Panc1 (cell line): ENCODE results near the gene LHX3. TPM values are rescaled to one million over a fixed set of nuclear protein-coding genes. Genes with fewer than 3 reads are reported as not detected.
A peak's percentile ranks its signal among the peaks of the same experiment; 100 is the strongest.

Experiments
- ATAC-seq: fragments of 200-7000 bp; cut with Tn5 transposase; 2 replicates; pipeline ENCODE4 v1.9.1; 2020; ENCODE audit warnings: mild to moderate bottlenecking, moderate library complexity
- BruUV-seq: library from RNA; stranded (reverse); fragments of 400-500 nt; replicated peaks from 2 replicates; lab custom pipeline; 2021; lab: Mats Ljungman, UMichigan
- CTCF ChIA-PET: fragments of 300-600 bp; sonication (Branson Sonifier 250); formaldehyde crosslinking; loops from one replicate; lab custom pipeline; 2022; ENCODE audit warnings: antibody characterized with exemption; lab: Charles Lee
- POLR2A ChIA-PET: fragments of 300-600 bp; sonication (Branson Sonifier 250); formaldehyde crosslinking; loops from one replicate; lab custom pipeline; 2022; ENCODE audit warnings: antibody characterized with exemption; lab: Charles Lee
- DNase-seq: peaks from one replicate; pipeline ENCODE4 v3.0.0-alpha.2; 2010; ENCODE audit warnings: low read depth, low spot score
- H3K27ac ChIP-seq: 2 replicates; pipeline ENCODE4 v1.5.1; 2011; ENCODE audit warnings: mild to moderate bottlenecking, low read length, inconsistent platforms
- H3K27me3 ChIP-seq: fragments of 200-500 bp; sonication (Bioruptor generic); 2 replicates; pipeline ENCODE4 v1.6.0; 2014; ENCODE audit warnings: low read length, inconsistent platforms; ENCODE audit not compliant: control insufficient read depth, insufficient read depth
- H3K36me3 ChIP-seq: fragments of 200-500 bp; sonication (Bioruptor generic); 2 replicates; pipeline ENCODE4 v1.5.1; 2014; ENCODE audit warnings: inconsistent platforms, mild to moderate bottlenecking, low read length, moderate library complexity; ENCODE audit not compliant: control insufficient read depth, insufficient read depth
- H3K4me1 ChIP-seq: 2 replicates; pipeline ENCODE4 v1.5.1; 2011; ENCODE audit warnings: inconsistent platforms, mild to moderate bottlenecking, low read length, moderate library complexity; ENCODE audit not compliant: control insufficient read depth, insufficient read depth
- H3K4me3 ChIP-seq, 2 experiments: 2 replicates each; pipeline ENCODE4 v1.5.1; 2011 to 2012; ENCODE audit warnings: low read depth in 2 of 2, low read length in 2 of 2, mild to moderate bottlenecking in 2 of 2, inconsistent platforms in 1 of 2, moderate library complexity in 1 of 2
- H3K9me3 ChIP-seq: fragments of 200-500 bp; sonication (Bioruptor generic); 2 replicates; pipeline ENCODE4 v1.5.1; 2014; ENCODE audit warnings: low read depth, mild to moderate bottlenecking, inconsistent platforms, low read length, moderate library complexity; ENCODE audit not compliant: control insufficient read depth, insufficient read depth
- POLR2AphosphoS5 ChIP-seq: IDR thresholded peaks from 2 replicates; pipeline ENCODE4 v1.6.1; 2012; ENCODE audit warnings: mild to moderate bottlenecking, low read depth, low read length, moderate library complexity
- SIN3A ChIP-seq: IDR thresholded peaks from 2 replicates; pipeline ENCODE4 v1.6.1; 2012; ENCODE audit warnings: low read depth, mild to moderate bottlenecking, low read length, moderate library complexity, borderline replicate concordance; ENCODE audit not compliant: insufficient read depth
- TCF7L2 ChIP-seq: IDR thresholded peaks from 2 replicates; pipeline ENCODE4 v1.6.1; 2011; ENCODE audit warnings: mild to moderate bottlenecking, low read depth, low read length, inconsistent platforms
- in situ Hi-C: cut with HindIII; loops from 2 replicates; pipeline ENCODE4 v1.10.0; 2016; ENCODE audit warnings: low sequenced_read_pairs, low pct_unique_long_range_greater_than_20kb
- intact Hi-C: fragments of 100-400 bp; cut with micrococcal nuclease; formaldehyde crosslinking; loops from one replicate; pipeline ENCODE4 v1.10.0; 2022; ENCODE audit not compliant: unreplicated experiment
- total RNA-seq: library from RNA; stranded (reverse); gene quantifications from one replicate; pipeline ENCODE4 v1.2.1, GENCODE V29; 2021; ENCODE audit not compliant: unreplicated experiment
- TF ChIP-seq, protein P1 (sequence below), 2 experiments: IDR thresholded peaks; 2 replicates each; pipeline ENCODE4 v1.6.1; 2011 to 2012; ENCODE audit warnings: low read depth in 2 of 2, control low read depth in 1 of 2, low read length in 1 of 2, mild to moderate bottlenecking in 1 of 2, moderate library complexity in 1 of 2; ENCODE audit not compliant: insufficient read depth in 1 of 2
- TF ChIP-seq, protein P2 (sequence below): fragments of 450-650 bp; IDR thresholded peaks from 2 replicates; pipeline ENCODE4 v1.5.1; 2017; ENCODE audit warnings: mild to moderate bottlenecking

Gene LHX3
- total RNA-seq, 1 experiment from 2014 or later: 0.13 TPM

DNA sequence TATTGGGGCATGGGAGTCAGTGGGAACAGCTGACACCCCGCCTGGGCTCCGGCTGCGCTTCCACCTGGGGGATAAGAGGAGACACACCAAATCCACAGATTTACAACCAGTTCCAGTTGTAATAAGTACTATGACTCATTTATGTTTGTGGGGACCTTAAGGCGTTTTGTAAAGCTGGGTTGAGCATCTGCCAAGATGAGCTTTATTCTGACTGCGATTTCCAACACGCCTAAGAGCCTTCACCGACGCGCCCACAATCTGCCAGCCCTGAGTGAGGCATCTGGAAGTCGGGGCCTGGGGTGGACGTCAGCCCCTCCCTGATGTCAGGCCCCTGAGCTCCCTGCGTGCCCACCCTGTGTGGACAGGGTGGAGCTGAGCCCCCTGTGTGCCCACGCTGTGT, 14.3 kb upstream of the LHX3 start:
- H3K36me3 ChIP-seq: 0 out of 2 replicates have a peak, but pooled peaks cover 2% of the 10 kb centered on the region
- no TSS peak for BruUV-seq
- no peaks in the 10 kb centered on the region for H3K27me3 ChIP-seq
- no peak for TF ChIP-seq TCF7L2
- no peak for TF ChIP-seq POLR2AphosphoS5
- no peak for TF ChIP-seq SIN3A
- TF ChIP-seq, protein P1, sequence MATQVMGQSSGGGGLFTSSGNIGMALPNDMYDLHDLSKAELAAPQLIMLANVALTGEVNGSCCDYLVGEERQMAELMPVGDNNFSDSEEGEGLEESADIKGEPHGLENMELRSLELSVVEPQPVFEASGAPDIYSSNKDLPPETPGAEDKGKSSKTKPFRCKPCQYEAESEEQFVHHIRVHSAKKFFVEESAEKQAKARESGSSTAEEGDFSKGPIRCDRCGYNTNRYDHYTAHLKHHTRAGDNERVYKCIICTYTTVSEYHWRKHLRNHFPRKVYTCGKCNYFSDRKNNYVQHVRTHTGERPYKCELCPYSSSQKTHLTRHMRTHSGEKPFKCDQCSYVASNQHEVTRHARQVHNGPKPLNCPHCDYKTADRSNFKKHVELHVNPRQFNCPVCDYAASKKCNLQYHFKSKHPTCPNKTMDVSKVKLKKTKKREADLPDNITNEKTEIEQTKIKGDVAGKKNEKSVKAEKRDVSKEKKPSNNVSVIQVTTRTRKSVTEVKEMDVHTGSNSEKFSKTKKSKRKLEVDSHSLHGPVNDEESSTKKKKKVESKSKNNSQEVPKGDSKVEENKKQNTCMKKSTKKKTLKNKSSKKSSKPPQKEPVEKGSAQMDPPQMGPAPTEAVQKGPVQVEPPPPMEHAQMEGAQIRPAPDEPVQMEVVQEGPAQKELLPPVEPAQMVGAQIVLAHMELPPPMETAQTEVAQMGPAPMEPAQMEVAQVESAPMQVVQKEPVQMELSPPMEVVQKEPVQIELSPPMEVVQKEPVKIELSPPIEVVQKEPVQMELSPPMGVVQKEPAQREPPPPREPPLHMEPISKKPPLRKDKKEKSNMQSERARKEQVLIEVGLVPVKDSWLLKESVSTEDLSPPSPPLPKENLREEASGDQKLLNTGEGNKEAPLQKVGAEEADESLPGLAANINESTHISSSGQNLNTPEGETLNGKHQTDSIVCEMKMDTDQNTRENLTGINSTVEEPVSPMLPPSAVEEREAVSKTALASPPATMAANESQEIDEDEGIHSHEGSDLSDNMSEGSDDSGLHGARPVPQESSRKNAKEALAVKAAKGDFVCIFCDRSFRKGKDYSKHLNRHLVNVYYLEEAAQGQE (IDR thresholded peaks at IDR 0.05; ENCODE audit: insufficient read depth in 1 of 2, low read depth in 2 of 2, low read length in 1 of 2): no peak
- TF ChIP-seq, protein P2, sequence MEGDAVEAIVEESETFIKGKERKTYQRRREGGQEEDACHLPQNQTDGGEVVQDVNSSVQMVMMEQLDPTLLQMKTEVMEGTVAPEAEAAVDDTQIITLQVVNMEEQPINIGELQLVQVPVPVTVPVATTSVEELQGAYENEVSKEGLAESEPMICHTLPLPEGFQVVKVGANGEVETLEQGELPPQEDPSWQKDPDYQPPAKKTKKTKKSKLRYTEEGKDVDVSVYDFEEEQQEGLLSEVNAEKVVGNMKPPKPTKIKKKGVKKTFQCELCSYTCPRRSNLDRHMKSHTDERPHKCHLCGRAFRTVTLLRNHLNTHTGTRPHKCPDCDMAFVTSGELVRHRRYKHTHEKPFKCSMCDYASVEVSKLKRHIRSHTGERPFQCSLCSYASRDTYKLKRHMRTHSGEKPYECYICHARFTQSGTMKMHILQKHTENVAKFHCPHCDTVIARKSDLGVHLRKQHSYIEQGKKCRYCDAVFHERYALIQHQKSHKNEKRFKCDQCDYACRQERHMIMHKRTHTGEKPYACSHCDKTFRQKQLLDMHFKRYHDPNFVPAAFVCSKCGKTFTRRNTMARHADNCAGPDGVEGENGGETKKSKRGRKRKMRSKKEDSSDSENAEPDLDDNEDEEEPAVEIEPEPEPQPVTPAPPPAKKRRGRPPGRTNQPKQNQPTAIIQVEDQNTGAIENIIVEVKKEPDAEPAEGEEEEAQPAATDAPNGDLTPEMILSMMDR: no peak
- ATAC-seq: no peak
- ChIA-PET POLR2A (no interaction called here), CTCF (no interaction called here)
- no peak overlapping the region for H3K4me3 ChIP-seq
- H3K9me3 ChIP-seq: no peaks in the 10 kb centered on the region; the same call in 1 of the 2 replicates
- H3K27ac ChIP-seq: no peak overlapping the region
- intact Hi-C loops (no loop called here), in situ Hi-C loops (no loop called here)
- no peak for DNase-seq
- no peaks in the 10 kb centered on the region for H3K4me1 ChIP-seq

DNA sequence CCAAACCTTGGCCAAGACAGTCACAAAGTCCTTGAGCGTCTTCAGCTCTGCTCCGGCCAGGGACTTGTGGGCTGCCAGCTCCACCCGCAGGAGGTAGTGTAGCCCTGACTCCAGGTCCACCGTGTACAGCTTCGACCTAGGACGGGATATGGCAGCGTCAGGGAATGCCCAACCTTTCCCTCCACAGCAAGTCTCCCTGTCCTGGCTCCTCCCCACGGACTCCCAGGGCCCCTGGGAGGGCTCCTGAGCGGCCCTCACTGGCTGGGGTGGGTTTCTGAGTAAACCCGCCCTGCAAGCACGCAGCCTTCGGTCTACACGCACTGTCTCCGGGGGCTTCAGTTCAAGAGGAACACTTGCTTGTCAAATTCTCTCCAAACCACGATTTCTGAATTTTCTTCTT, 13.7 kb upstream of the LHX3 start:
- no peaks in the 10 kb centered on the region for H3K4me1 ChIP-seq
- in situ Hi-C loops (no loop called here), intact Hi-C loops (no loop called here)
- no TSS peak for BruUV-seq
- CTCF ChIA-PET: interaction anchor here (0.5 kb wide), 1 partner anchor 86 kb away, joined by 6 read pairs; no protein-coding TSS in a partner anchor
- POLR2A ChIA-PET: no interaction called here
- no peaks in the 10 kb centered on the region; the same call in 1 of the 2 replicates for H3K9me3 ChIP-seq
- H3K4me3 ChIP-seq: no peak overlapping the region
- H3K27me3 ChIP-seq: no peaks in the 10 kb centered on the region
- 0 out of 2 replicates have a peak, but pooled peaks cover 2% of the 10 kb centered on the region for H3K36me3 ChIP-seq
- no peak for TF ChIP-seq POLR2AphosphoS5
- TF ChIP-seq, protein P1 (IDR thresholded peaks at IDR 0.05; ENCODE audit: insufficient read depth in 1 of 2, low read depth in 2 of 2, low read length in 1 of 2): no peak
- TF ChIP-seq SIN3A: no peak
- TF ChIP-seq, protein P2: no peak
- no peak for TF ChIP-seq TCF7L2
- DNase-seq (no peak), ATAC-seq (peak; percentile 36; the same call in 1 of the 2 replicates)
- H3K27ac ChIP-seq: no peak overlapping the region
